Esophagus muscularis mucosa (tissue), 4 donors: Measurements from ENCODE around the gene MATCAP1. TPM values are rescaled to one million over a fixed set of nuclear protein-coding genes. Genes with fewer than 3 reads are reported as not detected.

Experiments
- DNase-seq: peaks from one replicate; pipeline ENCODE4 v3.0.0-alpha.2; 2017; ENCODE audit errors: extremely low spot score
- H3K27ac ChIP-seq, 4 donors: fragments of 200-600 bp; sonication (generic); replicated peaks in 1 of 4; 1 replicate in 3 of 4; 2 replicates in 1 of 4; pipeline ENCODE4 v1.5.1; 2016 to 2019; ENCODE audit warnings: mild to moderate bottlenecking in 1 of 4
- H3K27me3 ChIP-seq, 4 donors: fragments of 200-600 bp; sonication (generic); one replicate each; pipeline versions ENCODE4 v1.5.1 to v1.6.0; 2016 to 2019
- H3K36me3 ChIP-seq, 4 donors: fragments of 200-600 bp; sonication (generic); one replicate each; pipeline ENCODE4 v1.5.1; 2016 to 2019
- H3K4me1 ChIP-seq, 4 donors: fragments of 200-600 bp; sonication (generic); one replicate each; pipeline ENCODE4 v1.5.1; 2016 to 2019
- H3K4me3 ChIP-seq, 4 donors: fragments of 200-600 bp; sonication (generic); 1 replicate in 2 of 4; 2 replicates in 2 of 4; pipeline ENCODE4 v1.5.1; 2016 to 2019; ENCODE audit warnings: mild to moderate bottlenecking in 4 of 4, moderate library complexity in 1 of 4
- H3K9me3 ChIP-seq, 4 donors: fragments of 200-600 bp; sonication (generic); 1 replicate in 3 of 4; 2 replicates in 1 of 4; pipeline ENCODE4 v1.5.1; 2016 to 2019
- EP300 ChIP-seq: sonication (generic); formaldehyde crosslinking; IDR thresholded peaks from one replicate; pipeline ENCODE4 v1.6.1; 2017; ENCODE audit warnings: antibody characterized with exemption
- POLR2A ChIP-seq: fragments of 450-650 bp; IDR thresholded peaks from one replicate; pipeline ENCODE4 v1.6.1; 2017; ENCODE audit warnings: antibody characterized with exemption, moderate library complexity, mild to moderate bottlenecking, low read depth
- POLR2AphosphoS5 ChIP-seq, 2 donors: sonication (generic); formaldehyde crosslinking; IDR thresholded peaks; one replicate each; pipeline ENCODE4 v1.6.1; 2017; ENCODE audit warnings: antibody characterized with exemption in 2 of 2
- WGBS: methylation state at CpG from one replicate; pipeline ENCODE4 v1.1.5; 2018; 5-methylcytosine and 5-hydroxymethylcytosine counted together
- intact Hi-C: fragments of 100-400 bp; cut with DNase I; formaldehyde crosslinking; loops from one replicate; pipeline ENCODE4 v1.15.1; 2023
- total RNA-seq, 4 donors: library from RNA; depleted of rRNA; stranded (reverse); fragments of >200 nt; gene quantifications; one replicate each; pipeline versions ENCODE4 v1.1.0 to v1.2.1, GENCODE V29; 2016
- TF ChIP-seq, protein P1 (sequence below), 3 experiments: fragments of 200-600 bp in 2 of 3; fragments of 450-650 bp in 1 of 3; sonication (generic) in 2 of 3; IDR thresholded peaks; one replicate each; pipeline ENCODE4 v1.5.1; 2017 to 2019; ENCODE audit warnings: antibody characterized with exemption in 3 of 3, mild to moderate bottlenecking in 2 of 3, moderate library complexity in 1 of 3

MATCAP1 gene
- total RNA-seq, 4 donors from 2014 or later = 7.8 to 17.7 (median 11.2) TPM

GRCh38 chr16:67169011-67169451 lies 14.7 kb downstream of the MATCAP1 start:
- TF ChIP-seq POLR2A = no peak
- TF ChIP-seq POLR2AphosphoS5 (IDR thresholded peaks at IDR 0.05) = no peak
- Histone ChIP-seq H3K4me1 (peaks cover 53 to 100% (median 89%) of the 10 kb centered on the region in 4 donors), H3K9me3 (no peaks in the 10 kb centered on the region), H3K27ac (peak overlapping the region; percentile 89 to 97 (median 95)), H3K36me3 (peaks cover 0 to 11% (median 4%) of the 10 kb centered on the region in 4 donors), H3K27me3 (peaks cover 0 to 20% (median 0%) of the 10 kb centered on the region in 4 donors), H3K4me3 (peak overlapping the region in 1 of 4 donors; percentile 61)
- intact Hi-C loops = no loop called here
- DNase-seq = no peak
- WGBS = 52% methylated on average over 7 of the region's 9 CpGs

- H3K36me3 ChIP-seq = peaks cover 0 to 11% (median 4%) of the 10 kb centered on the region in 4 donors
- peak overlapping the region in 3 of 4 donors; percentile 80 to 97 (median 93) for H3K27ac ChIP-seq
- WGBS = 87% methylated on average over 6 of the region's 7 CpGs
- no peak for DNase-seq
- no peaks in the 10 kb centered on the region for H3K9me3 ChIP-seq
- no peak for TF ChIP-seq POLR2A
- TF ChIP-seq POLR2AphosphoS5 (IDR thresholded peaks at IDR 0.05) = no peak
- no peak for TF ChIP-seq EP300
- TF ChIP-seq, protein P1, sequence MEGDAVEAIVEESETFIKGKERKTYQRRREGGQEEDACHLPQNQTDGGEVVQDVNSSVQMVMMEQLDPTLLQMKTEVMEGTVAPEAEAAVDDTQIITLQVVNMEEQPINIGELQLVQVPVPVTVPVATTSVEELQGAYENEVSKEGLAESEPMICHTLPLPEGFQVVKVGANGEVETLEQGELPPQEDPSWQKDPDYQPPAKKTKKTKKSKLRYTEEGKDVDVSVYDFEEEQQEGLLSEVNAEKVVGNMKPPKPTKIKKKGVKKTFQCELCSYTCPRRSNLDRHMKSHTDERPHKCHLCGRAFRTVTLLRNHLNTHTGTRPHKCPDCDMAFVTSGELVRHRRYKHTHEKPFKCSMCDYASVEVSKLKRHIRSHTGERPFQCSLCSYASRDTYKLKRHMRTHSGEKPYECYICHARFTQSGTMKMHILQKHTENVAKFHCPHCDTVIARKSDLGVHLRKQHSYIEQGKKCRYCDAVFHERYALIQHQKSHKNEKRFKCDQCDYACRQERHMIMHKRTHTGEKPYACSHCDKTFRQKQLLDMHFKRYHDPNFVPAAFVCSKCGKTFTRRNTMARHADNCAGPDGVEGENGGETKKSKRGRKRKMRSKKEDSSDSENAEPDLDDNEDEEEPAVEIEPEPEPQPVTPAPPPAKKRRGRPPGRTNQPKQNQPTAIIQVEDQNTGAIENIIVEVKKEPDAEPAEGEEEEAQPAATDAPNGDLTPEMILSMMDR (IDR thresholded peaks at IDR 0.05) = no peak
- H3K4me3 ChIP-seq = no peak overlapping the region
- H3K4me1 ChIP-seq = peaks cover 56 to 100% (median 89%) of the 10 kb centered on the region in 4 donors
- intact Hi-C loops = no loop called here
- H3K27me3 ChIP-seq = peaks cover 0 to 34% (median 2%) of the 10 kb centered on the region in 4 donors
These were observed 16.2 kb downstream of the MATCAP1 start for GRCh38 chr16:67167588-67167987.

GRCh38 chr16:67166598-67167168 lies 17.1 kb downstream of the MATCAP1 start:
- Histone ChIP-seq H3K36me3 (peaks cover 0 to 11% (median 4%) of the 10 kb centered on the region in 4 donors), H3K27me3 (peaks cover 0 to 36% (median 2%) of the 10 kb centered on the region in 4 donors), H3K27ac (peak overlapping the region; percentile 80 to 97 (median 90)), H3K4me3 (no peak overlapping the region), H3K9me3 (no peaks in the 10 kb centered on the region), H3K4me1 (peaks cover 63 to 100% (median 91%) of the 10 kb centered on the region in 4 donors)
- intact Hi-C loops = no loop called here
- no peak for DNase-seq
- TF ChIP-seq, protein P1 (IDR thresholded peaks at IDR 0.05) = no peak
- no peak for TF ChIP-seq POLR2A
- no peak for TF ChIP-seq POLR2AphosphoS5 (IDR thresholded peaks at IDR 0.05)
- TF ChIP-seq EP300 = no peak
- WGBS = 75% methylated on average over 5 of the region's 5 CpGs

DNA sequence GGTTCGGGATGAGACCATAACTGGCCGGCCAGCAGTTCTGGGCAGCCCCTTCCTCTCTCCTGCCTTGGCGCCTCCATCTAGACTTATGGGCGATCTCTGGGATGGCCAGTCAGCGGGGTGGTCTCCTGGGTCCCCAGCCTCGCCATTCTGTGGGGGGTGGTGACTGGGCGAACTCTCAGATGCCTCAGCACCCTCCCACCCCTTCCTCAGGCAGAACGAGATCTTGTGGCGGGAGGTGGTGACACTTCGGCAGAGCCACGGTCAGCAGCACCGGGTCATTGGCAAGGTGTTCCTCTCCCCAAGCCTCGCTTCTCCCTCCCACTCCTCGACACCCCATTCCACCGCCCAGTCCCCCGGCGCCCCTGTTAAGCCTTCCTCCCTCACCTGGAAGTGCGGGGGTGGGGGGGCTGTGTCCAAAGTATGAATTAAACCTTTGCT lies 17.6 kb downstream of the MATCAP1 start:
- peak overlapping the region in 3 of 4 donors; percentile 53 to 57 (median 54) for H3K4me3 ChIP-seq
- H3K9me3 ChIP-seq = no peaks in the 10 kb centered on the region
- TF ChIP-seq, protein P1 (IDR thresholded peaks at IDR 0.05) = no peak
- TF ChIP-seq EP300 = no peak
- TF ChIP-seq POLR2A = no peak
- intact Hi-C loops = no loop called here
- H3K27ac ChIP-seq = peak overlapping the region; percentile 80 to 97 (median 90)
- peaks cover 0 to 11% (median 4%) of the 10 kb centered on the region in 4 donors for H3K36me3 ChIP-seq
- peaks cover 63 to 100% (median 91%) of the 10 kb centered on the region in 4 donors for H3K4me1 ChIP-seq
- H3K27me3 ChIP-seq = peaks cover 0 to 36% (median 2%) of the 10 kb centered on the region in 4 donors
- WGBS = 39% methylated on average over 9 of the region's 18 CpGs
- no peak for DNase-seq
